ENCODE measurements around the gene REV3L.

The REV3L gene

GRCh38 chr6:111423055-111423633 is 59.9 kb downstream of the REV3L start:
- DNase-seq, result no peak

GRCh38 chr6:111418971-111419693 is 63.9 kb downstream of the REV3L start:
- no peak for DNase-seq

- no peak for DNase-seq
These were observed 65.1 kb downstream of the REV3L start for GRCh38 chr6:111417946-111418345.

- DNase-seq, result no peak
These were observed 65.8 kb downstream of the REV3L start for GRCh38 chr6:111417181-111417585.

GRCh38 chr6:111416529-111416928 is 66.5 kb downstream of the REV3L start:
- DNase-seq, result no peak

GRCh38 chr6:111414373-111414772 is 68.6 kb downstream of the REV3L start:
- no peak for DNase-seq

GRCh38 chr6:111411978-111412566 is 70.9 kb downstream of the REV3L start:
- DNase-seq, result no peak

GRCh38 chr6:111411046-111411445 is 72.0 kb downstream of the REV3L start:
- no peak for DNase-seq

- no peak for DNase-seq
These were observed 72.6 kb downstream of the REV3L start for GRCh38 chr6:111410371-111410770.

- DNase-seq, result no peak
These were observed 73.6 kb downstream of the REV3L start for GRCh38 chr6:111409430-111409829.

GRCh38 chr6:111407686-111408085 is 75.3 kb downstream of the REV3L start:
- DNase-seq, result no peak

- DNase-seq, result no peak
These were observed 76.8 kb downstream of the REV3L start for GRCh38 chr6:111406200-111406721.

- DNase-seq, result no peak
These were observed 79.6 kb downstream of the REV3L start for GRCh38 chr6:111403388-111403787.

GRCh38 chr6:111399626-111400025 is 83.4 kb downstream of the REV3L start:
- DNase-seq, result no peak

- no peak for DNase-seq
These were observed 94.3 kb downstream of the REV3L start for GRCh38 chr6:111388681-111389080.

GRCh38 chr6:111382476-111383294 is 100.3 kb downstream of the REV3L start:
- DNase-seq, result no peak

- DNase-seq, result no peak
These were observed 101.3 kb downstream of the REV3L start for GRCh38 chr6:111381728-111382127.

- DNase-seq, result no peak
These were observed 101.9 kb downstream of the REV3L start for GRCh38 chr6:111381123-111381522.

- no peak for DNase-seq
These were observed 103.2 kb downstream of the REV3L start for GRCh38 chr6:111379831-111380230.

GRCh38 chr6:111379302-111379701 is 103.7 kb downstream of the REV3L start:
- DNase-seq, result no peak

GRCh38 chr6:111377558-111378120 is 105.4 kb downstream of the REV3L start:
- no peak for DNase-seq

GRCh38 chr6:111367393-111368088 is 115.5 kb downstream of the REV3L start:
- no peak for DNase-seq

Data from stimulated activated CD4-positive, alpha-beta T cell treated with anti-CD3 and anti-CD28 coated beads, Interleukin-15, amount 100 ng/mL, for 24 hours (primary cell).